H1 (cell line): ENCODE results near the gene AHDC1.

ENCODE experiments used
- CREB1 ChIP-seq: IDR thresholded peaks from 2 replicates; pipeline ENCODE4 v1.6.1; 2012; ENCODE audit warnings: inconsistent platforms
- CTCF ChIP-seq, 3 experiments: IDR thresholded peaks; 1 replicate in 2 of 3; 2 replicates in 1 of 3; pipeline versions ENCODE4 v1.5.1 to v1.6.1; 2011; ENCODE audit warnings: low read length in 3 of 3, mild to moderate bottlenecking in 3 of 3, inconsistent platforms in 2 of 3, low read depth in 1 of 3, moderate library complexity in 1 of 3; ENCODE audit not compliant: insufficient read depth in 1 of 3; ENCODE audit errors: control extremely low read depth in 1 of 3
- EP300 ChIP-seq, 2 experiments: IDR thresholded peaks; 1 replicate in 1 of 2; 2 replicates in 1 of 2; pipeline ENCODE4 v1.6.1; 2011 to 2012; ENCODE audit warnings: low read depth in 2 of 2, low read length in 2 of 2, mild to moderate bottlenecking in 2 of 2, borderline replicate concordance in 1 of 2, inconsistent platforms in 1 of 2, moderate library complexity in 1 of 2
- SUZ12 ChIP-seq: fragments of 200-600 bp; sonication (generic); IDR thresholded peaks from 2 replicates; pipeline ENCODE4 v1.6.1; 2012; ENCODE audit warnings: mild to moderate bottlenecking, inconsistent platforms, low read length, moderate library complexity, mixed read lengths

GRCh38 chr1:27630859-27631491 lies 27.0 kb upstream of the AHDC1 start:
- TF ChIP-seq EP300 (IDR thresholded peaks at IDR 0.05; ENCODE audit: borderline replicate concordance in 1 of 2, low read depth in 2 of 2, low read length in 2 of 2): no peak
- no peak for TF ChIP-seq CTCF (IDR thresholded peaks at IDR 0.05; ENCODE audit: control extremely low read depth in 1 of 3, insufficient read depth in 1 of 3, low read depth in 1 of 3, low read length in 3 of 3)
- no peak for TF ChIP-seq SUZ12
- no peak for TF ChIP-seq CREB1
